NCI-H2196 (cell line): ENCODE data around the gene DDX24.

ENCODE experiments used
- DNase-seq: peaks from one replicate; lab custom pipeline; 2025; ENCODE audit not compliant: unreplicated experiment; lab: John Stamatoyannopoulos, UW

Gene DDX24

GRCh38 chr14:94114589-94115057, 33.6 kb upstream of the DDX24 start:
- no peak for DNase-seq

GRCh38 chr14:94113908-94114588, 33.0 kb upstream of the DDX24 start:
- no peak for DNase-seq

GRCh38 chr14:94113490-94113889, 32.5 kb upstream of the DDX24 start:
- DNase-seq: peak; percentile 8

- no peak for DNase-seq
Observed at GRCh38 chr14:94113073-94113472, 32.1 kb upstream of the DDX24 start.

GRCh38 chr14:94112513-94113063, 31.6 kb upstream of the DDX24 start:
- no peak for DNase-seq

GRCh38 chr14:94111276-94112095, 30.5 kb upstream of the DDX24 start:
- no peak for DNase-seq

- peak; percentile 0 for DNase-seq
Observed at GRCh38 chr14:94110552-94111181, 29.7 kb upstream of the DDX24 start, which contains the start of gene IFI27. Gene IFI27, plus strand, starts transcription at chr14:94110736.

- no peak for DNase-seq
Observed at GRCh38 chr14:94109915-94110250, 28.9 kb upstream of the DDX24 start.

GRCh38 chr14:94104731-94105130, 23.7 kb upstream of the DDX24 start:
- DNase-seq: no peak

- no peak for DNase-seq
Observed at GRCh38 chr14:94103554-94104150, 22.6 kb upstream of the DDX24 start.

- no peak for DNase-seq
Observed at GRCh38 chr14:94102768-94103482, 21.9 kb upstream of the DDX24 start.

GRCh38 chr14:94101748-94102147, 20.7 kb upstream of the DDX24 start:
- DNase-seq: no peak

GRCh38 chr14:94100847-94101246, 19.8 kb upstream of the DDX24 start:
- DNase-seq: no peak

- no peak for DNase-seq
Observed at GRCh38 chr14:94099006-94099405, 18.0 kb upstream of the DDX24 start.

GRCh38 chr14:94098326-94098992, 17.5 kb upstream of the DDX24 start:
- DNase-seq: no peak

GRCh38 chr14:94097091-94097490, 16.1 kb upstream of the DDX24 start:
- no peak for DNase-seq

- no peak for DNase-seq
Observed at GRCh38 chr14:94093418-94093817, 12.4 kb upstream of the DDX24 start.

GRCh38 chr14:94089479-94089878, 8.5 kb upstream of the DDX24 start:
- DNase-seq: no peak

GRCh38 chr14:94088516-94088915, 7.5 kb upstream of the DDX24 start:
- DNase-seq: no peak

- no peak for DNase-seq
Observed at GRCh38 chr14:94087891-94088290, 6.9 kb upstream of the DDX24 start.
